DMS53 (cell line): ENCODE results near the gene SF1.
A peak's percentile ranks its signal among the peaks of the same experiment; 100 is the strongest.

ENCODE experiments used
- DNase-seq: peaks from one replicate; lab custom pipeline; 2025; lab: John Stamatoyannopoulos, UW

Gene SF1

GRCh38 chr11:64801158-64801464 is 22.8 kb upstream of the SF1 start:
- DNase-seq: no peak

- no peak for DNase-seq
These were observed 22.2 kb upstream of the SF1 start for GRCh38 chr11:64800303-64801157.

DNA sequence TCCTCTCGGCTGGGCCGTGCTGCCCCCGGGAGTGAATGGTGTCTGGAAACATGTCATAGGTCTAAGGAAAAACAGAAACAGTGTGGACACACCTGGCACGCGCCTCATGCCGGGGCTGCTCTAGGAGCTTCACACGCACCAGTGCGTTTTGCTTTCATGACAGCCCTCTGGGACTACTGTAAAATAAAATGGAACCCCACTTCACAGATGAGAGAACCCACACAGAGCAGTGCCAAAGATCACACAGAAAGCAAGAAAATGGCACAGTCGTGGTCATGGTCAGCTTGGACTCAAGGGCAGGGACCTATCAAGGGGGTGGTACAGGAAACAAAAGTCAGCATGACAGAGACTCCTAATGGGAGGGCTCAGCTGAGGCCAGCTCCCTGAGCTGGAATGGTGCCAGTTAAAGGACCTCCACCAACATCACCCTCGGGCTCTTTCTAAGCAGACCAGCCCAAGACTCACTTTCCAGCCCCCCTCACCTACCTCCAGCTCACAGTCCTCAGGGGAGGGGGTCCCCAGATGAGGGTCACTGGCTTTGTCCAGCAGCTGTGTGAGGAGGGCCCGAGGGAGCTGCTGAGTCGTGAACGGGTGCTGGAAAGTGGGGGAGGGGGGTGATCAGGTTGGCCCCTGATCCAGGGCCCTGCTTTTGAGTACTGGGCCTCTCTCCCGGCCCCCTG is 21.4 kb upstream of the SF1 start:
- DNase-seq: no peak

GRCh38 chr11:64799256-64799622 is 20.9 kb upstream of the SF1 start:
- DNase-seq: no peak

DNA sequence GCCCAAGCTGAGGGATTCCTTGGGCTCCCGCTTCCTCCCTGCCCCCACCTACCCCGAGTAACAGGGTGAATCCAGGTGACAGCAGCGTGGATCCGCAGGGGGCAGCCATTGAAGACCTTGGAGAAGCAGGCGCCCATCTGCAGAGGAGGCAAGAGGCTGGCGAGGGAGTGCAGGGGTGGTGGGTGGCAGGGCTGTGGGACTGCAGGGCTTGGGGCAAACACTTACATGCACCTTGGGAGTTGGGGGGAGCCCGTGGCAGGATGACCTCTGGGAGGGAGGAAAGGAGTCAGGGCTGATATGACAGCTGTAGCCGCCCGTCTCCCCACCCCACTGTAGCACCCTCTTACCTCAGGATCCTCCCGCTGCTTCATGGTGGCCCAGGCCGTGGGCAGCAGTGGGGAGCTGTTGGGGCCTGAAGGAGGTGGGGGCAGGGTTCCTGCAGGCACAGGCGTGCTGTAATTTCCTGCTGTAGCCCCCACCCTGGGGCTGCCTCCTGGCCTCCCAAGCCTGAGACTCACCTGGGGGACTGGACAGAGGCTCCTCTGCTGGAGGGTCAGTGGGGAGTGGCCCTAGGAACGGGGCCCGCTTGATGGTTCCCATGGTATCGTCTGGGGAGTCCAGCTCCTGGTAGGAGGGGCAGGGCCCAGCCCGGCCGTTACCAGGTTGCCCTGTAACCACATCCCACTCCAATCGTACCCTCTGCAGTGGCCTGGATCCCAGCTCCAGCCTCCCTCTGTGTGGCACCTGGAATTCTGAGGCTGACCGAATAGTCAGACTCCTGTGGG is 18.6 kb upstream of the SF1 start:
- DNase-seq: no peak

GRCh38 chr11:64796047-64796756 is 17.9 kb upstream of the SF1 start:
- no peak for DNase-seq

GRCh38 chr11:64794526-64794925 is 16.2 kb upstream of the SF1 start:
- DNase-seq: no peak

- no peak for DNase-seq
These were observed 15.2 kb upstream of the SF1 start for GRCh38 chr11:64793271-64794160.

DNA sequence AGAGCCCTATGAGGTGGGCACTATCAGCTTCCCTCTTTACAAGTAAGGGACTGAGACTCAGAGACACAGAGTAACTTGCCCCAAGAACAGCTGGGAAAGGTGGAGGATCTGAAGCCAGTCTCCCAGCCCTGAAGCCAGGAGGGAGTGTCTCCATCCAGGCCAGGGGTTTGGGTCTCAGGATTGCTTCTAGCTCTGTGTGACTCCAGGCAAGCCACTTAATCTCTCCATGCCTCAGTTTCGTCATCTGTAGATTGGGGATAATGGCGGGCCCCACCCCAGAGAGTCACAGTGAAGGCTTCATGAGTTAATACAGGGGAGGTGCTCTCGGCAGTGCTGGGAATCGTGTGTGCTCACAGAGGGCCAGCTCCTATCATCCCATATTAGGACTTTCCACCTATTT is 14.1 kb upstream of the SF1 start:
- DNase-seq: no peak

DNA sequence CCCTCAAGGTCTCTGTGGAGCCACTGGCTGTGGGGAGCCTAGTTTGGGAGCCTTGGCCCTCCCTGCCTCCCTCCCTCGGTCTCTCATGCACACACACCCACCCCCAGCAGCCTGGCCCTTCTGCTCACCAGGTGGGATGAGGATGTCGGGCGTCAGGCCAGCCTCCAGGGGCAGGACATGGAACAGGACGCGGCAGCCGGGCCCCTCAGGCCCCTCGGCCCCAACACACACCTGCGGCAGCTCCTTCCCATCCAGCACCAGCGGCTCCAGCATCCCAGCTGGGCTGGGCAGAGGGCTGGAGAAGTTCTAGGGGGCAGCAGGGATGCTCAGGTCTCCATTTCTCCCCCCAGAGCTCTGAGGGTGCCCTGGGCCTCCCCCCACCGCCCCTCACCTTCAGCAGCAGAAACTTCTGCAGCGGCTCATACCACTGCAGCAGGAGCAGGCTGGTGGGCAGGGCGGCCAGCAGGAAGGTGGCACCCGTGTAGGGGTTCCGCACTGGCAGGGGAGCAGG is 13.5 kb upstream of the SF1 start:
- no peak for DNase-seq

DNA sequence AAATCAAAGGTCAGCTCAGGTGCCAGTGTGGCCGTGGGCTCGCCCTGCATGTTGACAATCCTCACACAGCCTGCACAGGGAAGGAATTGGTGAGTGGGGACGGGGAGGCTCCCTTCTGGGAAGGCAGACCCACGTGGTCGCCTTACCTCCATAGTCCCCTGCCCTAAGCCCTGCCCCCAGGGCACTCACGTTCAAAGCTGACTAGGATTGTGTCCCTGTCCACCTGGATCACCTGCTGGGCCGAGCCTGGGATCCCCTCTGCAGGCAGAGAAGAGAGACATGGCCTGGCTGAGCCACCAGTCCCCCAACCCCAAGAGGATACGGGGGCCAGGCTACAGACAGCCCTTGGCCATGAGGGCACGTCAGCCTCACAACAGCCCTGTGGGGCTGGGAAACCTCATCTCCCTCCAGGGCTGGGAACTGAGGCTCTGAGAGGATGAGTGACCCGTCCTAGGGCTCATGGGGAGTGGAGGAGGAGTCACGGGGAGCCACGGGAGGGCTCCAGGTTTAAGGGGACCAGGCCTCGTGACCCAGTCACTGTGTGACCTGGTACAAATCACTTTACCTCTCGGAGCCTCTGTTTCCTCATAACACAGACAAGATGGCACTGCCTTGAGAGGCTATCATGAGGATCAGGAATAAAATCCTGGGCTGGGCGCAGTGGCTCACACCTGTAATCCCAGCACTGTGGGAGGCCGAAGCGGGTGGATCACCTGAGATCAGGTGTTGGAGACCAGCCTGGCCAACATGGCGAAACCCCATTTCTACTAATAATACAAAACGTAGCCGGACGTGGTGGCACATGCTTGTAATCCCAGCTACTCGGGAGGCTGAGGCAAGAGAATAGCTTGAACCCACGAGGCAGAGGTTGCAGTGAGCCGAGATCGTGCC is 12.1 kb upstream of the SF1 start:
- no peak for DNase-seq

DNA sequence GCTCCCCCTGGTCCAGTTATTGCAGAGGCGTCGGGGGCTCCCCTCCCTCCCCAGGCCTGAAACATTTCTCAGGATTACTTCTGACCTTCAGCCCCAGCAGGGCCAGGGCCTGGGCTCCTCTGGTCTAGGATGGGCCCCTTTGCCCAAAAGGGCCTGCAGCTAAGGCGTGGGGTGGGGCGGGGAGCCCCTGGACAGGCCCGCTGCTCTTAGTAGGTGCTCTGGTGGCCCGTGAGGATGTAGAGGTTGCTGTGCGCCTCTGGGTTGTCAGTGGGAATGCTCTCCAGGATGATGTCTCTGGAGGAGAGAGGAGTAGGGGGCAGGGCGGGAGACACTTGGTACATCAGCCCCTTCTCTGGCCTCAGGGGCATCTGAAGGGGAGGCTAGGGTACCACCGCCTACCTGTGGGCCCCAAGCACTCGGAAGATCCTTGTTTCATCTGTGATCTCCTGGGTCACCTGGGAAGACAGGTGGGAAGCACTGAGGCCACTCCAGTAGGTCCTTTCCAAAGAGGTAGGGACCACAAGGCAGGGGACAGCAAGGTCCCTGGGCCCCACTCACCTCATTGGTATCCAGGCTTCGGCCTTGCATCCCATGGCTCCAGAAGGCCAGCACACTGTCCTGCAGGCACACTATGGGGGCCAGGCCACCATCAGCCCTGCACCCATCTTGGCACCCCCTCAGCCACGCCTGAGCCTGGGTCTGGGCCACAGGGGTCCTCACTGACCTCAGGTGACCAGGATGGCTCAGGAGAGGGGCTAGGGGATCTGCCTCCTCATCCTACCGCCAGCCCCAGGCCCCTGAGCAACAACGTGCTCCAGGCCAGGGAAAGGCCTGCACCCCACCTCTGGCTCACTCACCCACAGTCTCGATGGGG is 11.2 kb upstream of the SF1 start:
- no peak for DNase-seq

DNA sequence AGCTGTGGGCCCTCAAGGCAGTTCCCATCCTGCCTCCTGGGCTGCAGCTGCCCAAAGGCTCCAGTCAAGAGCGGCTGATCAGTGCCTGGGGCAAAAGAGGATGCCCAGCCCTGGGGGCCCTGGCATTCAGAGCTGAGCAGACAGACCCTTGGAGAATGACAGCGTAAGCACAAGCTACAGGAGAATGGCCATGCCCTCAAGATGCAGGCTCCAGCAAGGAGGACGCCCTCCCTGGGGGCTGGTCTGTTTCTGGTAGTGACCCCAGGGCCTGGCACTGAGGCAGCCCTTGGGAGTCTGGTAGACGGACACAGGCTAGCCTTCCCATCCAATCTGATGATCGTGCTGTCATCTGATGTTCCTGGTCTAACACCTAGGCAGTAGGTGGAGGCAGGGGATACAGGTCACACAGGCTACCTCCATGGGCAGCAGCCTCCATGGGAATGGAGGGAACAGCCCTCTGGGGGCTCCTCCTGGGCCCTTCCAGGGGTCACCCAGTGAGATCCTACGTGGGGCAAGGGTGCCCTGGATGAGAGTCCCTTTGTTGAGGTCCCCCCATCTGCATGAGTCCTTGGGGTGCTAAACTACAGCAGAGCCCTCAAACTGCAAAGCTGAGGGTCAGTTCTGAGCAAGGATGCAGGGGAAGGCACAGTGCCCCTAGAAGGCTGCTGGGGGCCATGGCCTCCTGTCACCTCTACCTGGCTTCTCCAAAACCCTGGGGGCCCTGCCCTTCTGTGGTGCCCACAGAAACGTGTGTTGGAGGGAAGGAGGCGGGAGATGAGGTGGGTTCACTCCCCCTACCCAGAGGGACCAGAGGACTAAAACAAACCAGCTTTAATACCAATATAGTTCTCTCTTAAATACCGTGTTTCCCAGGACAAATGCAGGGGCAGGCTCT is 10.2 kb upstream of the SF1 start:
- DNase-seq: no peak

- DNase-seq: peak; percentile 77
These were observed 9.4 kb upstream of the SF1 start for GRCh38 chr11:64787526-64788320.

DNA sequence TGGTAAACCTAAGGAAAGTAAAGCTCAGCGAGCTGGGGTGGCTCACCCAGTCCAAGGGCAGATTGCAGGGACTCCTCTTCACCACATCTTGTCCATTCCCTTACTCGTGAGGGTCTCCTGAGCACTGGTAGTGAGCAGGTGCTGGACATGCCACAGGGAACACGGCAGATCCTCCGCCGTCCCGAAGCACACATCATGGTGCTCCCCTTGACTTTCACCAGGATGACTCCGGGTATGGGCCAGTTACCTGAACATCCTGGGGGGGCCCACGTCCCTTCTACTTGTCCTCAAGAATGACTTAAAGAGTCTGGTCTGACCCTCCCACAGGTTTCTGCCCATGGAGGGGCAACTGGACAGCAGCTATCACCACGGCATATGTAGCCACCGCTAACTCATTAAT is 8.0 kb upstream of the SF1 start:
- no peak for DNase-seq

DNA sequence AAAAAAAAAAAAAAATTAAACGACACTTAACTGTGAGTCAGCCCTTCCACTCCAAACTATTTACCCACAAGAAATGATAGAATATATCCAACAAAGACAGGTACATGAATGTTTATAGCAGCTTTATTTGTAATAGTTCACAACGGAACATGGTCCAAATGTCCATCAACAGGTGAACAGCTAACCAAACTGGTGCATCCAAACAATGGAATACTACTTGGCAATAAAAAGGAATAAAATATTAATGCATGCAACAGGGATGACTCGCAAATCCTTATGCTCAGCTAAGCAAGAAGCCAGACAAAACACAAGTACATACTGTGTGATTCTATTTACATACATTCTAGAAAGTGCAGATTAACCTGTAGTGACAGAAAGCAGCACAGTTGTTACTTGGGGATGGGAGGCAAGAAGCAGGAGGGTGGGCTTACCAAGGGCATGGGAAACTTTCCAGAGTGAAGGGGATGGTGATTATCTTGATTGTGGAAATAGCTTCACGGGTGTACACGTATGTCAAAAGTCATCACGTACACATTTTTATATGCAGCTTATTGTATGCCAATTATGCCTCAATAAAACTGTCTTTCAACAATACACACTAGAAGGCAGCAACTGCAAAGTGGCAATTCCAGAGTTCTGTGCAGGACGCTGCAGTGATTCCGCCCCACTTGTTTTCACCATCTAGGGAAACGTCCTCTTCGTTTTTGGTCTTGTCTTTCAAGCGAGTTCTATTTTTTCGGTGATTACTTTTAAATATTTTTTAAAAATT is 6.7 kb upstream of the SF1 start:
- peak; percentile 51 for DNase-seq

- no peak for DNase-seq
These were observed 194 bp downstream of the SF1 start for GRCh38 chr11:64778223-64778472.
